Right lobe of liver (tissue), 6 donors: Measurements from ENCODE around the gene GPS1. TPM values are rescaled to one million over a fixed set of nuclear protein-coding genes. Genes with fewer than 3 reads are reported as not detected.

Experiments
- ATAC-seq, 4 donors: fragments of 200-7000 bp; cut with Tn5 transposase; one replicate each; pipeline ENCODE4 v1.9.1; 2020; ENCODE audit warnings: mild to moderate bottlenecking in 4 of 4, moderate library complexity in 4 of 4
- DNase-seq, 3 donors: peaks; one replicate each; pipeline ENCODE4 v3.0.0-alpha.2; 2020
- H3K27ac ChIP-seq, 3 donors: fragments of 200-600 bp; one replicate each; pipeline ENCODE4 v1.8.0; 2022
- H3K27me3 ChIP-seq, 2 donors: fragments of 200-600 bp; one replicate each; pipeline ENCODE4 v1.8.0; 2022
- H3K36me3 ChIP-seq, 4 donors: fragments of 200-600 bp; sonication (generic) in 1 of 4; one replicate each; pipeline versions ENCODE4 v1.5.1 to v1.8.0; 2017 to 2022; ENCODE audit warnings: control low read depth in 1 of 4
- H3K4me1 ChIP-seq, 4 donors: fragments of 200-600 bp; sonication (generic) in 1 of 4; one replicate each; pipeline versions ENCODE4 v1.5.1 to v1.8.0; 2017 to 2022; ENCODE audit warnings: control low read depth in 1 of 4
- H3K4me3 ChIP-seq, 3 donors: fragments of 200-600 bp; one replicate each; pipeline ENCODE4 v1.8.0; 2022
- H3K9me3 ChIP-seq, 4 donors: fragments of 200-600 bp; sonication (generic) in 1 of 4; one replicate each; pipeline versions ENCODE4 v1.5.1 to v1.8.0; 2017 to 2022; ENCODE audit warnings: control low read depth in 1 of 4
- POLR2A ChIP-seq: fragments of 450-650 bp; IDR thresholded peaks from one replicate; pipeline ENCODE4 v1.6.1; 2017; ENCODE audit warnings: antibody characterized with exemption, mild to moderate bottlenecking
- WGBS: methylation state at CpG from one replicate; pipeline ENCODE4 v1.1.6; 2018; ENCODE audit warnings: low coverage, low lambda C conversion rate; ENCODE audit not compliant: insufficient coverage; ENCODE audit errors: missing lambda C conversion rate; 5-methylcytosine and 5-hydroxymethylcytosine counted together
- intact Hi-C, 2 donors: fragments of 100-400 bp; cut with DNase I; formaldehyde crosslinking; loops; one replicate each; pipeline versions ENCODE4 v1.11.2 to v1.14.1; 2022
- total RNA-seq, 6 experiments: library from RNA; depleted of rRNA in 2 of 6; stranded (reverse); fragments of >200 nt in 2 of 6; fragmentation: NEBNext Ultra II Directional in 3 of 6; extraction: Animal tissue kit (Norgen Biotek cat#: 25700) in 3 of 6; gene quantifications; one replicate each; pipeline versions ENCODE4 v1.1.0 to v1.2.4, GENCODE V29; 2016 to 2023
- TF ChIP-seq, protein P1 (sequence below), 4 donors: fragments of 200-600 bp in 3 of 4; fragments of 450-650 bp in 1 of 4; IDR thresholded peaks; one replicate each; pipeline versions ENCODE4 v1.5.1 to v1.8.0; 2016 to 2022; ENCODE audit warnings: antibody characterized with exemption in 4 of 4, mild to moderate bottlenecking in 2 of 4
- donor health status: DM: no; HTN: yes; CAD: no.
- donor health status: DM: no; HTN: no; CAD: no.
- donor health status: DM: no; HTN: no; CAD: no.
- donor health status: DM: no; HTN: yes; CAD: no.
- donor health status: DM: no; HTN: yes; CAD: no.

Gene GPS1
- total RNA-seq, 6 experiments from 2014 or later, result 46.5 to 93.5 (median 62.1) TPM

DNA sequence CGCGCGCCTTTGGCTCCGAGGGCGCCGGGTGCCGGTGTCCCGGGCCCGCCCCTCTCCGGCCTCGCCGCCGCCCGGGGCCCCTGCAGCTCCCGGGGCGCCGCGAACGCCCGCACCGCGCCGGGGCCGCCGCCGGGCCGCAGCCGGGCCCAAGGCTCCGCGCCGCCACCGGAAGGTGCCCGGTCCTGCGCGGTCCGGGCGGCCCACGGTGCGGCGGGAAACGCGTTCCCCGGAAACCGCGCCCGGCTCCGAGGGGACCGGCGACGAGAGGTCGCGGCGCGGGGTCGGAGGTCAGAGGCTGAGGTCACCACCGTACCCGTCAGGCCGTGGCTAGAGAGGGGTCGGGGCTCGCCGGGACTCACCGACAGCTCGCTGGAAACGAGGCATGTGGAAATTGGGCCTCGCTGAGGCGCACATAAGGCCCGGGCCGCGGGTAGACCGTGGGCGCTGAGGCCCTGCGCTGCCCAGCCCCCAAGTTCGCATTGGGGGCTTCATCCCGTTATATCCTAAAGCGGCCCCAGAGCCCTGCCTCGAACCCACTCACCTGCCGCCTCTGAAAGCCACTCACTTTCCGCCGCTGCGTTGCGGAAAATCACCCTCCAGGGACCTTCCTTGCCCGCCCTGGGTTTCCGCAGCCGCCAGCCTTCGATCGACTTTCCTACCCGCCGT is 14.1 kb downstream of the GPS1 start, which contains the start of gene DUS1L:
TSS of gene DUS1L (minus strand) at position 167 of the 666 bp plus-strand sequence. CDS start 745 bp downstream, outside the sequence.
- H3K4me1 ChIP-seq, result peaks cover 0 to 17% (median 6%) of the 10 kb centered on the region in 4 donors
- intact Hi-C loops, result no loop called here
- TF ChIP-seq, protein P1, sequence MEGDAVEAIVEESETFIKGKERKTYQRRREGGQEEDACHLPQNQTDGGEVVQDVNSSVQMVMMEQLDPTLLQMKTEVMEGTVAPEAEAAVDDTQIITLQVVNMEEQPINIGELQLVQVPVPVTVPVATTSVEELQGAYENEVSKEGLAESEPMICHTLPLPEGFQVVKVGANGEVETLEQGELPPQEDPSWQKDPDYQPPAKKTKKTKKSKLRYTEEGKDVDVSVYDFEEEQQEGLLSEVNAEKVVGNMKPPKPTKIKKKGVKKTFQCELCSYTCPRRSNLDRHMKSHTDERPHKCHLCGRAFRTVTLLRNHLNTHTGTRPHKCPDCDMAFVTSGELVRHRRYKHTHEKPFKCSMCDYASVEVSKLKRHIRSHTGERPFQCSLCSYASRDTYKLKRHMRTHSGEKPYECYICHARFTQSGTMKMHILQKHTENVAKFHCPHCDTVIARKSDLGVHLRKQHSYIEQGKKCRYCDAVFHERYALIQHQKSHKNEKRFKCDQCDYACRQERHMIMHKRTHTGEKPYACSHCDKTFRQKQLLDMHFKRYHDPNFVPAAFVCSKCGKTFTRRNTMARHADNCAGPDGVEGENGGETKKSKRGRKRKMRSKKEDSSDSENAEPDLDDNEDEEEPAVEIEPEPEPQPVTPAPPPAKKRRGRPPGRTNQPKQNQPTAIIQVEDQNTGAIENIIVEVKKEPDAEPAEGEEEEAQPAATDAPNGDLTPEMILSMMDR (IDR thresholded peaks at IDR 0.05), result no peak
- TF ChIP-seq POLR2A, result peak; percentile 42
- ATAC-seq (peak; percentile 69 to 83 (median 80)), DNase-seq (peak in 2 of 3 donors; percentile 64 to 74)
- H3K36me3 ChIP-seq, result peaks cover 0 to 21% (median 4%) of the 10 kb centered on the region in 4 donors
- WGBS, result 18% methylated on average over 27 of the region's 88 CpGs
- peak within 1 kb of the TSS; percentile 76 to 89 (median 87) for H3K4me3 ChIP-seq
- peak within 1 kb of the TSS; percentile 66 to 77 (median 70) for H3K27ac ChIP-seq
- H3K27me3 ChIP-seq, result no peaks in the 10 kb centered on the region
- H3K9me3 ChIP-seq, result no peaks in the 10 kb centered on the region

DNA sequence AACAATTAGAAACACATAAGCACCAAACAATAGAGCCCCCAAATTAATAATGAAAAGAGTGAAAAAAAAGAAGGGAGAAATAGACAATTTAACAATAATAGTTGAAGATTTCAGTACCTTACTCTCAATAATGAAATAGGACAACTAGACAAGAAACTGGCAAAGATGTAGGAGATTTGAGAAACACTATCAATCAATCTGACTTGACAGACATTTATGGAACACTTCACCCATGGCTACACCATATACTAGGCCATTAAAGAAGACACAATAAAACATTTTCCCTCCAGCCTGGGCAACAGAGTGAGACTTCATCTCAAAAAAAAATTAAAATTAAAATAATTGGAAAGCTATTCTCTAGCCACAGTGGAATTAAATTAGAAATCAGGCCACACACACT is 18.9 kb downstream of the GPS1 start:
- TF ChIP-seq, protein P1 (IDR thresholded peaks at IDR 0.05), result no peak
- no peak for TF ChIP-seq POLR2A
- H3K27ac ChIP-seq, result no peak overlapping the region
- ATAC-seq (no peak), DNase-seq (no peak)
- no peaks in the 10 kb centered on the region for H3K4me1 ChIP-seq
- intact Hi-C loops, result no loop called here
- no peaks in the 10 kb centered on the region for H3K36me3 ChIP-seq
- H3K27me3 ChIP-seq, result no peaks in the 10 kb centered on the region
- no peak overlapping the region for H3K4me3 ChIP-seq
- no peaks in the 10 kb centered on the region for H3K9me3 ChIP-seq

DNA sequence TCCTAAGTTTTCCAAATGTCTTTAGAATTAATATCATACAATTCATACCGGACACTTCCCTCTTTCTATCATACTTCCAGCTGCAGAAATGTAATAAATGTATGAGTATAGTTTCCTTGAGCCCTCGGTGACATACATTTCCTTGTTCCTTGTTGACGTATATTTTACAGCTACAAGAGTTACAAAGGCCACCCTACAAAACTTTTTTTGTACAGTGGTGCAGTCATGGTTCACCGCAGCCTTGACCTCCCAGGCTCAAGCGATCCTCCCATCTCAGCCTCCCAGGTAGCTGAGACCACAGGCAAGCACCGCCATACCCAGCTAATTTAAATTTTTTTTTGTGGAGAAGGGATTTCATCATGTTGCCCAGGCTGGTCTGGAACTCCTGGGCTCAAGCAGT is 21.1 kb downstream of the GPS1 start:
- H3K36me3 ChIP-seq, result peaks cover 0 to 2% (median 0%) of the 10 kb centered on the region in 4 donors
- H3K4me1 ChIP-seq, result no peaks in the 10 kb centered on the region
- H3K27ac ChIP-seq, result no peak overlapping the region
- intact Hi-C loops, result no loop called here
- no peaks in the 10 kb centered on the region for H3K27me3 ChIP-seq
- 75% methylated on average over 5 of the region's 6 CpGs for WGBS
- TF ChIP-seq POLR2A, result no peak
- TF ChIP-seq, protein P1 (IDR thresholded peaks at IDR 0.05), result no peak
- no peaks in the 10 kb centered on the region for H3K9me3 ChIP-seq
- H3K4me3 ChIP-seq, result no peak overlapping the region
- ATAC-seq, result no peak
- DNase-seq, result no peak

DNA sequence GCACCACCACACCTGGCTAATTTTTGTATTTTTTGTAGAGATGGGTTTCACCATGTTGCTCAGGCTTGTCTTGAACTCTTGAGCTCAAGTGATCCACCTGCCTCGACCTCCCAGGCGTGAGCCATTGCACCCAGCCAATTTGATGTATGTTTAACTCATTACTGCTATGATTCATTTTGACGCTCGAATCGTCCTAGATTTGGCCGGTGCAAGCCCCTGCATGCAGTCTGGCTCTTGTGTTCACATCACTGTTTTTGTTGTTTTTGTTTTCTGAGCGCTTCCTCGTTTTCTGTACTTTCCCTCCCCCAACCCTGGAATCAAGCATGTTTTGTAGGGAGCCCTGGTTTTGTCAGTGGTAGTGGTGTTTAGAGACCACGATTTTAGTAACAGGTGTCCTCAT is 21.7 kb downstream of the GPS1 start:
- TF ChIP-seq, protein P1 (IDR thresholded peaks at IDR 0.05), result no peak
- no peak for TF ChIP-seq POLR2A
- no peak overlapping the region for H3K4me3 ChIP-seq
- ATAC-seq (no peak), DNase-seq (no peak)
- WGBS, result 47% methylated on average over 7 of the region's 9 CpGs
- no peaks in the 10 kb centered on the region for H3K27me3 ChIP-seq
- peaks cover 0 to 8% (median 0%) of the 10 kb centered on the region in 4 donors for H3K36me3 ChIP-seq
- H3K4me1 ChIP-seq, result no peaks in the 10 kb centered on the region
- no peaks in the 10 kb centered on the region for H3K9me3 ChIP-seq
- H3K27ac ChIP-seq, result no peak overlapping the region
- intact Hi-C loops, result no loop called here
